ENCODE data around the gene LILRA1.
"Not testable (repeated sequence)": the region's sequence is repeated elsewhere in the genome, so short reads cannot be mapped to it uniquely, and the experiment has no call there.

LILRA1 gene

GRCh38 chr19:54627912-54628311 is 34.5 kb downstream of the LILRA1 start:
- DNase-seq = not testable (repeated sequence)

DNA sequence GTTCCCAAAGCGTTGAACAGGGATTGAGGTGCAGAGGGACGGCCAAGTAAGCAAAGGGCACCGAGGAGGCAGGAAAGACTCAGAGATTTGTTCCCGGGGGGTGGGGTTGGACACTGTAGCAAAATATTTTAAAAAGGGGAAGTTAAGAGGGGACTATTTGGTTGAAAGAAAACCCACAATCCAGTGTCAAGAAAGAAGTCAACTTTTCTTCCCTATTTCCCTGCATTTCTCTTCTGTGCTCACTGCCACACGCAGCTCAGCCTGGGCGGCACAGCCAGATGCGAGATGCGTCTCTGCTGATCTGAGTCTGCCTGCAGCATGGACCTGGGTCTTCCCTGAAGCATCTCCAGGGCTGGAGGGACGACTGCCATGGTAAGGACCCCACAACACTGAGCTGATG is 36.8 kb downstream of the LILRA1 start, which contains the start of gene LILRB1:
Gene LILRB1, plus strand, starts transcription at position 223 of the 400 bp plus-strand sequence. CDS start 590 bp downstream, outside the sequence.
- DNase-seq = not testable (repeated sequence)

- no peak for DNase-seq
Measured at GRCh38 chr19:54630782-54631181, 37.4 kb downstream of the LILRA1 start.

DNA sequence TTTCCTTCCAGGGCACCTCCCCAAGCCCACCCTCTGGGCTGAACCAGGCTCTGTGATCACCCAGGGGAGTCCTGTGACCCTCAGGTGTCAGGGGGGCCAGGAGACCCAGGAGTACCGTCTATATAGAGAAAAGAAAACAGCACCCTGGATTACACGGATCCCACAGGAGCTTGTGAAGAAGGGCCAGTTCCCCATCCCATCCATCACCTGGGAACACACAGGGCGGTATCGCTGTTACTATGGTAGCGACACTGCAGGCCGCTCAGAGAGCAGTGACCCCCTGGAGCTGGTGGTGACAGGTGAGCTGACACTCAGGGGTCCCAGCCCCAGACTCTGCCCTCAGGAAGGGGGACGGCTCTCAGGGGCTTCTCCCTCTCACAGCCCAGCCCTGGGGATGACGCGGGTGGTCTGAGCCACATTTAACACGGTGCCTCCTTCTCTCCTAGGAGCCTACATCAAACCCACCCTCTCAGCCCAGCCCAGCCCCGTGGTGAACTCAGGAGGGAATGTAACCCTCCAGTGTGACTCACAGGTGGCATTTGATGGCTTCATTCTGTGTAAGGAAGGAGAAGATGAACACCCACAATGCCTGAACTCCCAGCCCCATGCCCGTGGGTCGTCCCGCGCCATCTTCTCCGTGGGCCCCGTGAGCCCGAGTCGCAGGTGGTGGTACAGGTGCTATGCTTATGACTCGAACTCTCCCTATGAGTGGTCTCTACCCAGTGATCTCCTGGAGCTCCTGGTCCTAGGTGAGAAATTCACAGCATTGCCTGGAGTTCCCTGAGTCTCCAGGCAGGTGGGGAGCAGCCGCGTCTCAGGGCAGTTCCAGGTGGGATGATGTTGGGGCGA is 38.3 kb downstream of the LILRA1 start:
- DNase-seq = not testable (repeated sequence)

- not testable (repeated sequence) for DNase-seq
Measured at GRCh38 chr19:54632517-54632916, 39.1 kb downstream of the LILRA1 start.

DNA sequence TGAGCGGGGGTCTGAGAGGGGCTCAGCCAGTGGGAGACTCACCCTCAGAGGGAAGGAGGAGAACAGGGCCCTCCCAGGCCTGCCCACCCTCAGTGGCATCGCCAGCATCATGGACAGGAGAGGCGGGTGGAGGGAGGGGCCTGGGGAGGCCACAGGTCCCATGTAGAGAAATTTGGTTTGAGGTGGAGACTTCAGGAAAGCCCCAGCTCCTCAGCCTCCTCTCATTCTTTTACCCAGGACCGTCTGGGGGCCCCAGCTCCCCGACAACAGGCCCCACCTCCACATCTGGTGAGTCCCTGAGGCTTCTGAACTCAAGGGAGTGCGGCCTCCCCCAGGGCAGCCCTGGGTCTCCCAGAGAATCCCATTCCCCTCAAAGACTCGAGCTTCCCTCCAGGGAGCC is 40.0 kb downstream of the LILRA1 start:
- no peak for DNase-seq

- DNase-seq = peak; percentile 23
Measured at GRCh38 chr19:54636081-54636480, 42.6 kb downstream of the LILRA1 start.

GRCh38 chr19:54638683-54639082 is 45.3 kb downstream of the LILRA1 start:
- no peak for DNase-seq

GRCh38 chr19:54642953-54643352 is 49.5 kb downstream of the LILRA1 start:
- DNase-seq = not testable (repeated sequence)

- not testable (repeated sequence) for DNase-seq
Measured at GRCh38 chr19:54643583-54643982, 50.2 kb downstream of the LILRA1 start.

DNA sequence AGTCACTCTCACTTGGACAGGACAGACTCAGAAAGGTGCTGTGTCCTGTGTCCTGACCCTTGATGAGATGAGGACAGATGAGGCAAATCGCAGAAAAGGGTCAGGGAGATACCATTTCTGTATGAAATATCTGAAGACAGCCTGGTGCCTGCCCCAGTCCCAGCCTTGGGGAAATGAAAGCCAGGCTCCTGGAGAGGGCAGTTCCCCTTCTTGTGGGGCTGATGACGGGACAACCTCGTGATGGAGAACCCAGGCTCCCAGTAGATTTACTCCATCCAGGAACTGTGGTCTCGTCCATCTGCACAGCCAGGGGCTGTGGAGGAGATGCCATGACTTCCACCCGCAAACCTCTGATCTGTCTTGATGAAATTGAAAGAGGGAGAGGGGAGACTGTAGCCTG is 50.6 kb downstream of the LILRA1 start:
- no peak for DNase-seq

DNA sequence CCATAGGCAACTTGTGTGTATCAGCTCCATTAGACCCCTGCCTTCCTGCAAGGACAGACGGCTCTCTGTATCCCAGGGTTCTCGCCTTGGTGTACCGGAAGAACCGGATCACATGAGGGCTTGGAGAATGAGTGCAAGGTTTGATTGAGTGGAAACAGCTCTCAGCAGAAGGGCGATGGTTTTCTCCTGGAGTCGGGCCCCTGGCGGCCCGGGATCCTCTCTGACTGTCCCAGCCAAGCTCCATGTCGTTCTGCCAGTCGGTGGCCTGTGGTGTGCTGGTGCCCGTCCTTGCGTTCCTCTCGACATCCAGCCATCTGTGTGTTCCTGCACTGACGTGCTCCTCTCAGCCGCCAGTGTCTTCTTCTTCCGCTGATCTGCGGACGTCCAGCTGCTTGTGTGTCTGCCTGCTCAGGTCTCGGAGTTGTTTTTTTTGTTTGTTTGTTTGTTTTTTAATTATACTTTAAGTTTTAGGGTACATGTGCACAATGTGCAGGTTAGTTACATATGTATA is 53.0 kb downstream of the LILRA1 start:
- DNase-seq = no peak

- DNase-seq = no peak
Measured at GRCh38 chr19:54648129-54648528, 54.7 kb downstream of the LILRA1 start.

DNA sequence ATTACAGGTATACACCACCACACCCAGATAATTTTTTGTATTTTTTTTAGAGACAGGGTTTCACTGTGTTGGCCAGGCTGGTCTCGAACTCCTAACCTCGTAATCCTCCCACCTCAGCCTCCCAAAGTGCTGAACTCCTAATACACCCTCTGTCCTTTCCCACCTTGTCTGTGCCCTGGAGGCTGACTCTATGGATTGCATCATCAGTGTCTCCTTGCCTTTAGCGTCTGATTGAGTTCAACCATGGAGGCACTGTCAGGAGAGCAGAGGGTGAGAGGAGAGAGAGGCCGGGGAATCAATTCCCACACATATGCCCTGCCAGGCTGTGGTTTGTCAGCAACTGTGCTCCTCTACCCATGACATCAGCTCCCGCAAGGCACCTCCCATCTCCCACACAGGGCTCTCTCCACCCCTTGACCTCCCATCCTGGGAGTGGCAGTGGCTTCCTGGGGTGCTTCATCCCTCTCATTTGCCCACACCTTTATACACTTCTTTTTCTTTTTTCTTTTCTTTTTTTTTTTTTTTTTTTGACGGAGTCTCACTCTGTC is 56.8 kb downstream of the LILRA1 start:
- DNase-seq = no peak

Data from right hindlimb (tissue), 1 donor.